Kidney (tissue), 14 donors: ENCODE results near the gene SLC66A1. TPM values are rescaled to one million over a fixed set of nuclear protein-coding genes. Genes with fewer than 3 reads are reported as not detected.

Source experiments
- DNase-seq, 5 donors: peaks; one replicate each; pipeline ENCODE4 v3.0.0-alpha.2; 2013 to 2020
- FAIRE-seq: peaks from 2 replicates; lab custom pipeline; 2012; peaks lifted over from hg19 to GRCh38; lab: Jason Lieb, UNC
- H3K27ac ChIP-seq, 2 donors: one replicate each; pipeline ENCODE4 v1.7.0; 2013; ENCODE audit warnings: low read depth in 2 of 2, low read length in 2 of 2, inconsistent platforms in 1 of 2
- H3K27me3 ChIP-seq: one replicate; pipeline ENCODE4 v1.7.1; 2013; ENCODE audit warnings: low read length, inconsistent platforms; ENCODE audit not compliant: control insufficient read depth, insufficient read depth
- H3K36me3 ChIP-seq, 3 donors: one replicate each; pipeline versions ENCODE4 v1.7.0 to v1.7.1; 2013; ENCODE audit warnings: low read length in 3 of 3, control low read depth in 1 of 3, inconsistent platforms in 1 of 3; ENCODE audit not compliant: insufficient read depth in 3 of 3, control insufficient read depth in 2 of 3
- H3K4me1 ChIP-seq, 3 donors: one replicate each; pipeline versions ENCODE4 v1.7.0 to v1.7.1; 2013; ENCODE audit warnings: low read length in 3 of 3, inconsistent platforms in 1 of 3, low read depth in 1 of 3; ENCODE audit not compliant: control insufficient read depth in 2 of 3, insufficient read depth in 2 of 3
- H3K4me3 ChIP-seq, 3 donors: one replicate each; pipeline versions ENCODE4 v1.7.0 to v1.8.1; 2013; ENCODE audit warnings: low read length in 3 of 3, control low read depth in 1 of 3, inconsistent platforms in 1 of 3
- H3K9ac ChIP-seq, 3 donors: one replicate each; pipeline versions ENCODE4 v1.7.0 to v1.7.1; 2013; ENCODE audit warnings: low read length in 3 of 3, control low read depth in 1 of 3, inconsistent platforms in 1 of 3
- H3K9me3 ChIP-seq, 3 donors: one replicate each; pipeline versions ENCODE4 v1.7.0 to v1.7.1; 2013; ENCODE audit warnings: low read length in 3 of 3, control low read depth in 1 of 3, inconsistent platforms in 1 of 3; ENCODE audit not compliant: control insufficient read depth in 2 of 3, insufficient read depth in 1 of 3
- intact Hi-C: fragments of 100-400 bp; cut with DNase I; formaldehyde crosslinking; loops from one replicate; pipeline ENCODE4 v1.11.1; 2022
- polyA plus RNA-seq: library from polyadenylated mRNA; stranded (reverse); fragments of 350-450 nt; fragmentation: Illumina TruSeq; extraction: RNeasy Lipid Tissue Mini Kit (QIAGEN cat#74804); gene quantifications from one replicate; pipeline ENCODE4 v1.2.3, GENCODE V29; 2014; ENCODE audit warnings: low read depth, low replicate concordance; ENCODE audit not compliant: insufficient read depth
- total RNA-seq: library from RNA; stranded (reverse); fragmentation: NEBNext Ultra II Directional; extraction: Animal tissue kit (Norgen Biotek cat#: 25700); gene quantifications from one replicate; pipeline ENCODE4 v1.2.1, GENCODE V29; 2021
- TF ChIP-seq, protein P1 (sequence below): IDR thresholded peaks from 3 replicates; pipeline ENCODE4 v1.5.1; 2012; ENCODE audit warnings: mild to moderate bottlenecking, moderate library complexity, borderline replicate concordance; ENCODE audit not compliant: insufficient read depth; ENCODE audit errors: extremely low read depth
- donor health status: control.
- donor health status: control.
- donor health status: control.
- donor health status: control.
- donor health status: control.
- donor health status: DM: yes; HTN: yes; CAD: no.
- donor health status: Normal renal cell carcinoma (clear cell type).

Gene SLC66A1
- total and polyA plus RNA-seq, 2 donors from 2014 or later = 12.2 to 14.7 TPM

DNA sequence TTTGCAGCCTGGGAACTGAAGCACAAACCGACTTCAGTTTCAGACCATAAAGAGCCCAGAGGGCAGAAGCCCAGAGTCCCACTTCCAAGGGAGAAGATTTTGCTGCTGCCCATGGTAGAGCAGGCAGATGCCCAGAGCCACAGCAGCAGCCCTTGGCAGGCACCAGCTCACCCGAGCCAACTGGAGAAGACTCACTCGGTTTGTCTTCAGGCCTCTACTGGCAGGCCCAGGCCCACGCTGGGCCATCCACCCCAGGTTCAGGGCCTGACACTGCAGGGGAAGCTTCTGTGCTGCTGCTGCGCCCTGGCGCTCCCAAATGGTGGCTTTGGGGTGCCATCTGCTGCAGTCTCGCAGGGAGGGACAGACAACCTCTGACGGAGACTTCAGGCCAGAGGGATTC, 33.3 kb downstream of the SLC66A1 start:
- TF ChIP-seq, protein P1, sequence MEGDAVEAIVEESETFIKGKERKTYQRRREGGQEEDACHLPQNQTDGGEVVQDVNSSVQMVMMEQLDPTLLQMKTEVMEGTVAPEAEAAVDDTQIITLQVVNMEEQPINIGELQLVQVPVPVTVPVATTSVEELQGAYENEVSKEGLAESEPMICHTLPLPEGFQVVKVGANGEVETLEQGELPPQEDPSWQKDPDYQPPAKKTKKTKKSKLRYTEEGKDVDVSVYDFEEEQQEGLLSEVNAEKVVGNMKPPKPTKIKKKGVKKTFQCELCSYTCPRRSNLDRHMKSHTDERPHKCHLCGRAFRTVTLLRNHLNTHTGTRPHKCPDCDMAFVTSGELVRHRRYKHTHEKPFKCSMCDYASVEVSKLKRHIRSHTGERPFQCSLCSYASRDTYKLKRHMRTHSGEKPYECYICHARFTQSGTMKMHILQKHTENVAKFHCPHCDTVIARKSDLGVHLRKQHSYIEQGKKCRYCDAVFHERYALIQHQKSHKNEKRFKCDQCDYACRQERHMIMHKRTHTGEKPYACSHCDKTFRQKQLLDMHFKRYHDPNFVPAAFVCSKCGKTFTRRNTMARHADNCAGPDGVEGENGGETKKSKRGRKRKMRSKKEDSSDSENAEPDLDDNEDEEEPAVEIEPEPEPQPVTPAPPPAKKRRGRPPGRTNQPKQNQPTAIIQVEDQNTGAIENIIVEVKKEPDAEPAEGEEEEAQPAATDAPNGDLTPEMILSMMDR = no peak
- no peak overlapping the region for H3K9ac ChIP-seq
- peaks cover 0 to 3% (median 0%) of the 10 kb centered on the region in 3 donors for H3K4me1 ChIP-seq
- FAIRE-seq (no peak), DNase-seq (no peak)
- peaks cover 0 to 24% (median 7%) of the 10 kb centered on the region in 3 donors for H3K36me3 ChIP-seq
- no peak overlapping the region for H3K4me3 ChIP-seq
- H3K9me3 ChIP-seq = no peaks in the 10 kb centered on the region
- no peaks in the 10 kb centered on the region for H3K27me3 ChIP-seq
- H3K27ac ChIP-seq = no peak overlapping the region
- intact Hi-C loops = no loop called here

DNA sequence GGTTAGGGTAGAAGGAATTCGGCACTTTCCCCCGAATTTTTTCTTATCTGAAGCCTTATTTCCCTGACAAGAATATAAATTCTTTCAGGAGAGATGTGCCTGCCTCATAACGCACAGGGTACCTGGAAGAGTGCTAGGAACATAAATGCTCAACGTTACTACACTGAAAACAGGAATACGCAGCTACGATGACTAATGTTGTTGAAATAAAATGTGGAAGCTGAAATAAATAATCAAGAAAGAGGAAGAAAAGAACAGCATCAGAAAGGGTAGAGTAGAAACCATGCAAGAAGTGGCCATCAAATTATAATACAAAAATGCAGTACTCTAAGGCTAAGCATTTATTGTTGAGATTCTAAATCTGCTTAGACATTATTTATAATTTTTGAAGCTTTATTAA, 33.9 kb downstream of the SLC66A1 start:
- Histone ChIP-seq H3K9ac (no peak overlapping the region), H3K27me3 (no peaks in the 10 kb centered on the region), H3K9me3 (no peaks in the 10 kb centered on the region), H3K36me3 (peaks cover 0 to 24% (median 4%) of the 10 kb centered on the region in 3 donors), H3K27ac (no peak overlapping the region), H3K4me1 (peaks cover 0 to 3% (median 0%) of the 10 kb centered on the region in 3 donors), H3K4me3 (no peak overlapping the region)
- DNase-seq (no peak), FAIRE-seq (no peak)
- TF ChIP-seq, protein P1 = no peak
- intact Hi-C loops = no loop called here

DNA sequence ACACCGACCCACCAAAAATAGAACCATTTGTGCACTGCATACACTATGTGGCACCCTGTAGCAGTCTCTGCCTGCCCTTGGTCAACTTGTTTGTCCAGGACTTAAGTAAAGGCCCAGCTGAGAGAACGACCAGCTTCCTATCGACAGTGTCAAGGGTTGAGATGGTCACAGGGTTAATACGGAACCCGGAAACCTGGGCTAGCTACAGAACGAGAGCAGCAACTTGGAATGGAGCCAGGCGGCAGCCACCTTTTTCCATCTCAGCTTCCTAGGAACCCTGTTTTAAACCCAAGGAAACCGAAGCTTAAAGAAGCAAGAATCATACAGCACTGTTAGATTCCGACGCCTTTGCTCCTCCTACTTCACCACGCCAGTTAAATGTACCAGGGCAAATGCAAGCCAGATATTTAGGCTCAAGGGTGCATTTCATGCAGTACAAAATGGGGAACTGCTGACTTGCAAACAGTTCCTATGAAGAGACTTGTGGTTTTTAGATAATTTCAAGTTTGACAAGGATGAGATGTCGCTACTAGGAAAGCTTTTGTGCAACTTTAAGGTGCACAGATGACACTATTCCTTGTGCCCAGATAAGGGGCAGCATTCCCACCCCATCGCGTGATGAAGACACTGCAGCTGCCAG, 35.5 kb downstream of the SLC66A1 start:
- FAIRE-seq = no peak
- TF ChIP-seq, protein P1 = no peak
- no peaks in the 10 kb centered on the region for H3K9me3 ChIP-seq
- no peaks in the 10 kb centered on the region for H3K4me1 ChIP-seq
- no peak overlapping the region for H3K9ac ChIP-seq
- no peak overlapping the region for H3K27ac ChIP-seq
- H3K36me3 ChIP-seq = peaks cover 0 to 22% (median 4%) of the 10 kb centered on the region in 3 donors
- intact Hi-C loops = no loop called here
- H3K27me3 ChIP-seq = no peaks in the 10 kb centered on the region
- H3K4me3 ChIP-seq = no peak overlapping the region
- DNase-seq = no peak
